ENCODE measurements around the gene DTNB.
"Not testable (repeated sequence)": the region's sequence is repeated elsewhere in the genome, so short reads cannot be mapped to it uniquely, and the experiment has no call there.

The DTNB gene

GRCh38 chr2:25635797-25636196 lies 37.6 kb downstream of the DTNB start:
- DNase-seq (ENCODE audit: insufficient read length, low spot score) (no peak), FAIRE-seq (no peak)
- TF ChIP-seq POLR2AphosphoS5 (IDR thresholded peaks at IDR 0.05; ENCODE audit: low read depth, low read length) (no peak), POLR2A (IDR thresholded peaks at IDR 0.05; ENCODE audit: low read depth, low read length) (no peak), PAX5 (IDR thresholded peaks at IDR 0.05; ENCODE audit: insufficient read depth, low read length, severe bottlenecking) (no peak), SPI1 (IDR thresholded peaks at IDR 0.05; ENCODE audit: low read depth, low read length) (no peak), TAF1 (IDR thresholded peaks at IDR 0.05; ENCODE audit: low read depth, low read length) (no peak), POU2F2 (IDR thresholded peaks at IDR 0.05; ENCODE audit: low read depth, low read length) (no peak)

GRCh38 chr2:25633801-25634200 lies 39.6 kb downstream of the DTNB start:
- FAIRE-seq; DNase-seq (ENCODE audit: insufficient read length, low spot score): not testable (repeated sequence)

GRCh38 chr2:25632396-25632795 lies 41.0 kb downstream of the DTNB start:
- FAIRE-seq = no peak
- no peak for DNase-seq (ENCODE audit: insufficient read length, low spot score)
- TF ChIP-seq POLR2AphosphoS5 (IDR thresholded peaks at IDR 0.05; ENCODE audit: low read depth, low read length) (no peak), SPI1 (IDR thresholded peaks at IDR 0.05; ENCODE audit: low read depth, low read length) (peak; percentile 77)

DNA sequence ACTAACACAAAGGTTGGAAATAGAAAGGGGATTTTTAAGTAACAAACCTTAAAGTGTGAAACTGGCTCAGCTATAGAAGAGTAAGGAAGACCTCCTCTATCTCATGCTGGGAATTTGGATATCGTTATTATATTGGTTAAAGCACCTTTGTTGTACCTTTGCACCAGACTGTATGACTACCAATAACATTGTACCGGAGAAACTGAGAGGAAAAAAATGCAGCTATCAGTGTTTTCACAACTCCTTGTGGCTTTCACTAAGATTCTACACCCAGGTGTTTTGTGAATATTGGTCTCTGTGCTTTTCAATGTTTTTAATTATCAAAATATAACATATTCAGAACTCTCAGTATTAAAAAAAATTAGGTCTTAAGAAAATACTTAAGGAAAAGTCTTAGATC lies 48.7 kb downstream of the DTNB start:
- DNase-seq (ENCODE audit: insufficient read length, low spot score) (no peak), FAIRE-seq (no peak)
- TF ChIP-seq POLR2A (IDR thresholded peaks at IDR 0.05; ENCODE audit: low read depth, low read length) = no peak
- TF ChIP-seq TAF1 (IDR thresholded peaks at IDR 0.05; ENCODE audit: low read depth, low read length) = no peak
- TF ChIP-seq SPI1 (IDR thresholded peaks at IDR 0.05; ENCODE audit: low read depth, low read length) = no peak
- no peak for TF ChIP-seq PAX5 (IDR thresholded peaks at IDR 0.05; ENCODE audit: insufficient read depth, low read length, severe bottlenecking)
- TF ChIP-seq POLR2AphosphoS5 (IDR thresholded peaks at IDR 0.05; ENCODE audit: low read depth, low read length) = no peak
- TF ChIP-seq POU2F2 (IDR thresholded peaks at IDR 0.05; ENCODE audit: low read depth, low read length) = no peak

GRCh38 chr2:25623361-25623760 lies 50.0 kb downstream of the DTNB start:
- no peak for TF ChIP-seq SPI1 (IDR thresholded peaks at IDR 0.05; ENCODE audit: low read depth, low read length)
- TF ChIP-seq POLR2AphosphoS5 (IDR thresholded peaks at IDR 0.05; ENCODE audit: low read depth, low read length) = no peak
- no peak for TF ChIP-seq PAX5 (IDR thresholded peaks at IDR 0.05; ENCODE audit: insufficient read depth, low read length, severe bottlenecking)
- no peak for TF ChIP-seq TAF1 (IDR thresholded peaks at IDR 0.05; ENCODE audit: low read depth, low read length)
- no peak for TF ChIP-seq POLR2A (IDR thresholded peaks at IDR 0.05; ENCODE audit: low read depth, low read length)
- TF ChIP-seq POU2F2 (IDR thresholded peaks at IDR 0.05; ENCODE audit: low read depth, low read length) = no peak
- no peak for FAIRE-seq
- DNase-seq (ENCODE audit: insufficient read length, low spot score) = no peak

- DNase-seq (ENCODE audit: insufficient read length, low spot score) (no peak), FAIRE-seq (no peak)
- no peak for TF ChIP-seq POU2F2 (IDR thresholded peaks at IDR 0.05; ENCODE audit: low read depth, low read length)
- TF ChIP-seq POLR2A (IDR thresholded peaks at IDR 0.05; ENCODE audit: low read depth, low read length) = no peak
- no peak for TF ChIP-seq SPI1 (IDR thresholded peaks at IDR 0.05; ENCODE audit: low read depth, low read length)
- TF ChIP-seq POLR2AphosphoS5 (IDR thresholded peaks at IDR 0.05; ENCODE audit: low read depth, low read length) = no peak
- no peak for TF ChIP-seq PAX5 (IDR thresholded peaks at IDR 0.05; ENCODE audit: insufficient read depth, low read length, severe bottlenecking)
- no peak for TF ChIP-seq TAF1 (IDR thresholded peaks at IDR 0.05; ENCODE audit: low read depth, low read length)
Measured at GRCh38 chr2:25620711-25621110, 52.7 kb downstream of the DTNB start.

DNA sequence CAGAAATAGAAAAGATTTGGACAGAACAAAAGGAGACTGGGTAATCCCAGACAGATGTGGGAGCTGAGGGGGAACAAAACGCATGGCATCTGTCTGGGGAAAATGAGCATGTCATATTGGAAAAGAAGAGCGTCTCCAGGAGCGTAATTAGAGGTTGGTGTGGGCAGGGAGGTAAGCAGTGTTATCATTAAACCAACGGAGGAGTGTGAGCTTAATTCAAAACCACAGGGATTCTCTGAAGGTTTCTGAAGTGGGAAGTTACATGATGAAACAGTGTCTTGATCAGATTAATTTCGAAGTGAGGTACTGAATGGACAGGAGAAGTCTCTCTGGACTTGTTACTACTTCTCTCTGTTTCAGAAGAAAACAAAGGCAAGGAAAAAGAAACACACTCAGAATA lies 53.3 kb downstream of the DTNB start:
- FAIRE-seq = no peak
- no peak for DNase-seq (ENCODE audit: insufficient read length, low spot score)
- no peak for TF ChIP-seq POU2F2 (IDR thresholded peaks at IDR 0.05; ENCODE audit: low read depth, low read length)
- TF ChIP-seq SPI1 (IDR thresholded peaks at IDR 0.05; ENCODE audit: low read depth, low read length) = no peak
- no peak for TF ChIP-seq POLR2AphosphoS5 (IDR thresholded peaks at IDR 0.05; ENCODE audit: low read depth, low read length)
- no peak for TF ChIP-seq POLR2A (IDR thresholded peaks at IDR 0.05; ENCODE audit: low read depth, low read length)
- no peak for TF ChIP-seq TAF1 (IDR thresholded peaks at IDR 0.05; ENCODE audit: low read depth, low read length)
- TF ChIP-seq PAX5 (IDR thresholded peaks at IDR 0.05; ENCODE audit: insufficient read depth, low read length, severe bottlenecking) = no peak

- no peak for TF ChIP-seq PAX5 (IDR thresholded peaks at IDR 0.05; ENCODE audit: insufficient read depth, low read length, severe bottlenecking)
- TF ChIP-seq POLR2AphosphoS5 (IDR thresholded peaks at IDR 0.05; ENCODE audit: low read depth, low read length) = no peak
- no peak for TF ChIP-seq POLR2A (IDR thresholded peaks at IDR 0.05; ENCODE audit: low read depth, low read length)
- TF ChIP-seq TAF1 (IDR thresholded peaks at IDR 0.05; ENCODE audit: low read depth, low read length) = no peak
- TF ChIP-seq POU2F2 (IDR thresholded peaks at IDR 0.05; ENCODE audit: low read depth, low read length) = no peak
- no peak for TF ChIP-seq SPI1 (IDR thresholded peaks at IDR 0.05; ENCODE audit: low read depth, low read length)
- no peak for DNase-seq (ENCODE audit: insufficient read length, low spot score)
- FAIRE-seq = no peak
Measured at GRCh38 chr2:25619185-25619584, 54.2 kb downstream of the DTNB start.

DNA sequence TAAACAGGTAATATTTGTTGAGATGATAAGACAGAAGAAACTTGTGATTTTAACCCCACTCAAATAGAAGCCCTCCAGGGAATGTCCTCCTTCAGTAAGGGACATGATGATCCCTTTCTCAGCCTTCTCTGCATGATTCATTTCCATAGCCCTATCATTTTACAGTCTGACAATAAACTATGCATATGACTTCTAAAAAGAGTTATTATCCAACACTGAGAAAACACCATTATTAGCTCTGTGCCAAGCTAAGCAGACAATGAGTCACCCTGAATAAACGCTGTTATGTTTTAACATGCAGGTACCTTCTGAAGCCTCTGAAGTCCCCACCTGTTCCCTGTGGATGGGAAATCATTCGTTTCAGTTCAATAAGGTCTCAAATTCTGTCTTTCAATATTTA lies 54.7 kb downstream of the DTNB start:
- TF ChIP-seq TAF1 (IDR thresholded peaks at IDR 0.05; ENCODE audit: low read depth, low read length) (no peak), POLR2AphosphoS5 (IDR thresholded peaks at IDR 0.05; ENCODE audit: low read depth, low read length) (no peak), POLR2A (IDR thresholded peaks at IDR 0.05; ENCODE audit: low read depth, low read length) (no peak), SPI1 (IDR thresholded peaks at IDR 0.05; ENCODE audit: low read depth, low read length) (no peak), POU2F2 (IDR thresholded peaks at IDR 0.05; ENCODE audit: low read depth, low read length) (no peak), PAX5 (IDR thresholded peaks at IDR 0.05; ENCODE audit: insufficient read depth, low read length, severe bottlenecking) (no peak)
- DNase-seq (ENCODE audit: insufficient read length, low spot score) = no peak
- FAIRE-seq = peak; percentile 76

DNA sequence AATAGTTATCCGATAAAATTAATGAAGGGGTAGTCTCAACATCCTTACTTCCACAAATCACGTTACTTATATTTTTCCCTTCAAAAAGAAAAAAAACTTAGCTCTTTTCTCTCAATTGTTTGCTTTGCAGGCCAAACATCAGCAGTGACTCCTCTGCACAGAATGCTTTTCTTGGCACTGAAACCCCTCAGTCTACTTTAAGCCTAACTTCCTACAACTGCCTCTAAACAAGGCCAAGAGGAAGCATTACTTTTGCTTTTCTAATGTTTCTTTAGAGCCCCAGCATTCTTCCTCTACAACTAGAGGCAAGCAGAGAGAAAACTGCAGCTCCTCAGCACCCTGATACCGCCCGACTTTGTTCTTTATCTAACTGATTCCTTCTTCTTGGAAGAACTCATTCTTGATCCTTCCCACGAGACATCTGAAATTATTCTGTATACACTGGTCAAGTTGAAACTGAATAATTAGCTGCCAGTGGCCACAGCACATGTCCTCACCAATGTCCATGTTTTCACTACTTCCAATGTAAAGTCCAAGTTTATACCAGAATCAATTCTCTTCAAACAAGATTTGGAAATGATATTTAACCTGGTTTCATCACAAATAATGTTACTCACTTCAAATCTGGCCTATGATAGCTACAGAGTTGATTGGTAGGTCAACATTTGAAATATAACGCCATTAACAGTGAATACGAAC lies 55.3 kb downstream of the DTNB start:
- no peak for TF ChIP-seq SPI1 (IDR thresholded peaks at IDR 0.05; ENCODE audit: low read depth, low read length)
- TF ChIP-seq TAF1 (IDR thresholded peaks at IDR 0.05; ENCODE audit: low read depth, low read length) = no peak
- no peak for TF ChIP-seq POLR2AphosphoS5 (IDR thresholded peaks at IDR 0.05; ENCODE audit: low read depth, low read length)
- no peak for TF ChIP-seq POU2F2 (IDR thresholded peaks at IDR 0.05; ENCODE audit: low read depth, low read length)
- TF ChIP-seq POLR2A (IDR thresholded peaks at IDR 0.05; ENCODE audit: low read depth, low read length) = no peak
- TF ChIP-seq PAX5 (IDR thresholded peaks at IDR 0.05; ENCODE audit: insufficient read depth, low read length, severe bottlenecking) = no peak
- DNase-seq (ENCODE audit: insufficient read length, low spot score) (no peak), FAIRE-seq (no peak)

Data from GM12891 (cell line).